ENCODE data around the gene GRB10.

GRB10 gene

DNA sequence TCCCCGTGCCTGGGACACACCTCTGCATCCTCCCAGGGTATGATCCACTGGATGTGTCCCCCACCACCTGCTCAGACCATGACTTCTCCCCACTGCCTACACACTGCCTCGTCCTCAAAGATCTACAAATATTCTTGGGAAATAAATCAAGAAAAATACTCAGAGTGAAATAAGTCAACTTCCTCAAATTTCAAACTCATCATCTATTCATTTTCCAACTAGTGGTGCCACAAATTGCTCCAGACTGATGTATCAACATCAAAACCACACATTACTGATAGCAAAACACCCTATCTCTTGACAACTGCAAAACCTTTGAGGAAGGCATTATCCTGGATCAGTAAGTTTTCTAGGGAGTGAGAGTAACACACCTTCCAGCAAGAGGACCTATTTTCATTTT lies 87.7 kb downstream of the GRB10 start:
- DNase-seq (ENCODE audit: low read depth in 2 of 2), result no peak

DNA sequence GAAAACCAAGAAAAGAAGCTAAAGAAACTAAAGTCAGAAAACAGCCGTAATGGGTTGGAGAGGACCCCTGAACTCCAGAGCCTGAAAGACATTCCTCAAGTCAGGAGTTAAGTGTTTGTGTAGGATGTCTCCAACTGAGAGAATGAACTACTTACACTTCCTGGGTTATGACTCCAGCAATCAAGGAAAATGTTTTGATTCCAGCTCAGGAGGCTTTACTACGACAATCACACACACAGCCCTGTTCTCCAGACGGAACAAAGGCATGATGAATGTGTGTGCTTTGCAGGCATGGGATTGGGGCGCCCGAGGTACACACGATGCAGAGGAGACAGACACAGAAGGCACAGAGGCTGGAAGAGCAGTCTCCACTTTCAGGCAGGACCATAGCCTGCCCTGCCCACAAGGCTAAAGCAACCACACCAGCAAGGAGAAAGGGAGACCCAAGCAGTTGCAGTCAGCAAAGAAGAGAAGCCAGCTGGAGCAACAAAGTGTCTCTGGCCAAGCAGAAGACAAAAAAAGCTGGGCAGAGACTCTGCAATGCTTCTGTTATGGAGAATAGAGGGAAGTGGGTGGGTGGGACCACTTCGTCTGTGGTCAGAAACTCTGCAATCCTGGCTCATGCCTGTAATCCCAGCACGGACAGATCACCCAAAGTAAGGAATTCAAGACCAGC lies 89.1 kb downstream of the GRB10 start:
- DNase-seq (ENCODE audit: low read depth in 2 of 2), result no peak

DNA sequence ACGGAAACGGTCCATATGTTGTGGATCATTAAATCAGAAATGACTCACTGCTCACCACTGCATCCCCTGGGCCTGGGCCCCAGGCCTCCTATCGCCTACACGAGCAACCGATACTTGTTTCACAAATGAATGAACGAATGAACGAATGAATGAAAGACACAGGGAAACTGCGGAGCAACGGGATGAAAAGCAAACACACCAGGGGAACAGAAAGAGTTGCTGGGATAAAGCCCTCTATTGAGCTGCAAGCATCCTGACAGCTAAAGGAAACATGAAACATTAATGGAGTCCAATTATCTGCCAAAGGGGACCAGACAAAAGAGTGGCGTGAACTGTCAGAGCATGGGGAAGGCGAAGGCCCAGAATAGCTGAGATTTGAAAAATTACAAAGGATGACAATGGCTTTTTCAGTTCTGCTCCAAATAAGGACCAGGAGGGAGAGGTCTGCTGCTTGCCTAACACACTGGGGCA lies 92.1 kb downstream of the GRB10 start:
- no peak for DNase-seq (ENCODE audit: low read depth in 2 of 2)

DNA sequence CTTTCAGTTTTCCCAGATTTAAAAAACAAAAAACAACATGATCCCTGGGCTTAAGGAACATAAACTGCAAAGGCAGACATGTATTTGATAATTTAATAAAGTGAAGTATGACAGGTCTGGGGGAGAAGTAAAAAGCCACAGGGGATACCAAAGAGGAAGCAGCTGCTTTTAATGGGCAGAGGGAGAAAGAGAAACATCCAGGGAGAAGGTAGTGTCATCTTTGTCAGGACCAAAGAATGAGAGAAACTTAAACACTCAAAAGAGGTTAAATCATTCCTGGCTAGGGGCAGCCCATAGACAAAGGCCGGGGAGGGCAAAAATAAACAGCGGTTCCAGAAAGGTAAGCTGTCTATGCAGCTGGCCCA lies 94.5 kb downstream of the GRB10 start:
- DNase-seq (ENCODE audit: low read depth in 2 of 2), result no peak

DNA sequence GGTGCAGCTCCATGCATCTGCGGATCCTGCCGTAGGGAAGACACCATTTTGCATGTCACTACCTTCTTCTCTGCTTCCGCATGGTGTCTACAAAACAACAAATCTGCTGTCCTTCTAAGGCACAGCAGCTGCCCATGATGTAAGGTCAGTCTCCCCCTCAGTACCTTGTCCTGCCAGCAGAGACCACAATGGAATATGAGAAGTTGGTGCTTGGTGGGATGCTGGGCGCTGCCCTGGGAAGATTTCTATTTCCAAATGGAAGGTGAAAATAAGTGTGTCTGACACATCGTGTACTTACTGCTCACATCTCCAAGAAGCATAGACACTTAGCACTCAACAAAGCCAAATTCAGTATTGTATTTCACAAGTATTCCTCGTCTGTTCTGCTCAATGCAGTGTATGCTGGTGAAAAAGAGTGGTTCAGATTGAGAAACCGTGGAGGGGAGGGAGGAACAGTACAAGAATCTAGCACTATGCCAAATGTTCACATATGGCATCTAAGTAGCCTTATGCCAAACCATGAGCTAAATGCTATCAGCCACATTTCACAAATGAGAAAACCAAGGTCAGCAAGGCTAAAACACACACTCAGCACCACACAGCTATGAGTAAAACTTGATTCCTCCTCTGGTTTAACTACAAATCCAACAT lies 95.0 kb downstream of the GRB10 start:
- no peak for DNase-seq (ENCODE audit: low read depth in 2 of 2)

DNA sequence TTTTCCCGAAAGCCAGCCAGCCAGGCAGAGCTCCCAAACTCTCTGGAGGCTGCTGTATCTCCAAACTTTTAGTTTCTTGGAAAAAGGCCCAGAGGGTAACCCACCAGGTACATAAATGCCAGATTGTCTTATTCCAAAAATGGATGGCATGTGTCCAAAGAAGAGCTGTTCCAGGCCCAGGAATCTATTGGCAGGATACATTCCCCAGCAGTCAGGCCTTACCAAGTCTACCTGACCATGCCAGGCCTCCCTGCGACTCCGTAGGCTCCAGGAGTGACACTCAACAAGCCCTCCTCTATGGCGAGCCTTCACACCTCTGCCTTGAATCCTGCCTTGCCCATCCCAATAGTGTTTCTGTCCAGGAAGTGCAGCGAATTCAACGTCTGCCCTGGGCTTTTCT lies 95.6 kb downstream of the GRB10 start:
- DNase-seq (ENCODE audit: low read depth in 2 of 2), result no peak

DNA sequence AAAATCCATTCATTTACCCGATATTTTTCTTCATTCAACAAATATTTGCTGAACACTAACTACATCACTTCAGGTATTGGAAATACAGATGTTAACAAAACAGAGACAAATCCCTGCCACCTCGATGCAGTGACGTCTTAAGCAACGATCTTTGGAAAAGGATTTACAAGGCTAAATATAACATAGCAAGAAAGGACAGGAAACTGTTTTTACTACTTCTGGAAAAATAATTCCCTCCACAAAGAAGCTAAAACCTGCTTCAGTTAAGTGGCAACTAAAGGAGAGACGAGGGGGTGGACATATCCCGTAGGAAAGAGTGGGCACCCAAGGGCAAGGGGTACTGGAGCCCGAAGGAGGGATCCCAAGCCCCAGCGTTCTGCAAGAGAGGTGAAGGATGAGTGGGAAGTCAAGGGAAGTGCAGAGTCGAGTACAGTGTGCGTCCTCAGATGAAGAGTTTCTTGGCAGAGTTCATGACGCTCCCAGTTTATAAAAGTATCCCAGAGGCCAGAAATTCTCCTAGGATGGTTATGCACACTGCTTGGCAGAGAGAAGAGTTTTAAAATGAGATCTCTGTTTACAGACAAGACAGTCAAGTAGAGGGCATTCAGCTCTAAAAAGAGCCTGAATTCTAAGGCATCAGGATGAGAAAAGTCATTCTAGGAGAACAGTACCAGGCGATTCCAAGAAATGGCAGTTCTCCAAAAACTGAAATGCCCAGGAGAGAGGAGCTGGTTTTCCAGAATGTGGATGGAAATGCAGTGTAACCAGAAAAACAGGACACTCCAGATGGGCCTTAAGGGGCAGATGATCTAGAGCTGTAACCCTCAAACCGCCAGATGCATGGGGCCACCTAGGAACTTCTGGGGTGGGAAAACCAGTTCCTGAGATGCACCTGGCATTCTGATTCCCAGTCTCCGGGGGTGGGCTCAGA lies 97.3 kb downstream of the GRB10 start:
- no peak for DNase-seq (ENCODE audit: low read depth in 2 of 2)

DNA sequence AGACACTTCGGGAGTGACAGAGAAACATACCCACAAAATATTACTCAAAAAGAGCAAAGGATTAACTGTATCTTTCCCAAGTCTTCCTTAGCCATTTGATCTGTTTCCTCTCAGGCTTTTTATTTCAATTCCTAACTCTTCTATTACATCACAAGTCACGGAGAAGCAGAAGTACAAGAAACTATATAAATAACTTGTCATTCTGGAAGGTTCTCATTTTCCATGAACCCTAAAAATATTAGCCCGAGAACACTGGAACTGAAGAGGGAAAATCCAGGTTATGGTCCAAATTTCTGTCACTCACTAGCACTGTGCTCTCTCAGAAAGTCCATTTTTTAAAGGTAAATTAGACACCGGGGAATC lies 98.0 kb downstream of the GRB10 start:
- DNase-seq (ENCODE audit: low read depth in 2 of 2), result no peak

DNA sequence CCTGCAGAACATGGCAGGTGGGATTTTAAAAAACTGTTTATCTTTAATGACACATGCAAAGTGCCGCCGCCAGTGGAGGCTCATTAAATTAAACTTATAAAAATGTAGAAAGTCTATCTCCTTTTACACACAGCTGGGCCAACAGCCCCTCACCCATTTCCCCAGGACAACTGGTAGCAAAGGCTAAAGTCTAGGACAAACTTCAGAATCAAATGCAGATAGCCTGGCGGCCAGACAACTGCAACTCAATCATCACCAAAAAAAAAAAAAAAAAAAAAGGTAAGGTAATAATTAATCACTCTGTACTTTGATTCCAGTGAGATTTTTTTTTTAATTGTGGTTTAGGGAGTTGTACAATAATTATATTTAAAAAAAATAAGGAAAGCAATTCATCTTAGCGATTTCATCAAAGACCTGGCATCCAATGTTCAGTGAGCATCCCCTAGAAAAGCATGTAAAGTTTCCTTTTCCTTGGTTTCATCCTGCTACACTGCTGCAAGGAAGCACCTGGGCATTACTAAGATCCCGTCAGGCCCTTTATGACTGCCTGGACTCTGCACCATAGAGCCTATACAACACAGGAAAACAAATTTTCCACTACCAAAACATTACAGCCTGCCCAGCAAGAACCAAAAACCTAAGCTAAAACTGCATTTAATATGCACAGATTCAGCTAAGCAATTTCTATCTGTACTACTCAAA lies 98.5 kb downstream of the GRB10 start:
- DNase-seq (ENCODE audit: low read depth in 2 of 2), result no peak

DNA sequence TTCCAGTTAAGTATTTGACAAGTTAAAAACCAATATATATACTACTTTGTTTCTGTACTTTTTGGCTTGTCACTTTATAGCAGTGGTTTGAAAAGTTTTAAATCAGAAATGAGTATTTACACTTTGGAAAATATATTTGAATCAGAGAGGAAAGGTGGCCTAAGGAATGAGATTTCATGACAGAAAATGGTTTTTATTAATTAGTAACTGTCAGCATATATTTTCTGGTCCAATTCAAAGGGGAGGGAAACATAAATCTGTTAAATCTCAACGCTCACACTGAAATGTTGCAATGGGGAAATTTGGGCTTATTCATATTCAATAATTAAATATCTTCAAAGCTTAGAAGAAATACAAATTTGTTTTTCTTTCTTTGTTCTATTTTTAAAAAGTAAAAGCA lies 100.1 kb downstream of the GRB10 start:
- DNase-seq (ENCODE audit: low read depth in 2 of 2), result no peak

DNA sequence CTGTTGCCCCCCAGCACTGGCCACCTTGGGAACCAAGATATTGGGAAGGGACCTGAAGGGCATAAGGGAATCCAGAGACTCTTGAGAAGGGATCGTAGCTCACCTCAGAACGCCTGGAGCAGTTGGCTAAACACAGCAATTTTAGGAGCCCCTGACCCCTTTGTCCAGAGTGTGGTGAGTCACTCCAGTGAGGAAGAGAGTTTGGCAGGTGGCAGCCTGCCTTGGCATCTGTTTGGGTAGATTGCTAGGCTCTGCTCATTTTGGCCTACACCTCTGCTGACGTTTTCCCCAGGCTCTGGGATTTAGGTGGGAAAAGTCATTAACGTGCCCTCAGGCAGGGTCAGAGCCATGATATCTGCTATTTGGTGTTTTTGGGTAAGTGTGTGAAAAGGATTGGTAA lies 100.6 kb downstream of the GRB10 start:
- no peak for DNase-seq (ENCODE audit: low read depth in 2 of 2)

DNA sequence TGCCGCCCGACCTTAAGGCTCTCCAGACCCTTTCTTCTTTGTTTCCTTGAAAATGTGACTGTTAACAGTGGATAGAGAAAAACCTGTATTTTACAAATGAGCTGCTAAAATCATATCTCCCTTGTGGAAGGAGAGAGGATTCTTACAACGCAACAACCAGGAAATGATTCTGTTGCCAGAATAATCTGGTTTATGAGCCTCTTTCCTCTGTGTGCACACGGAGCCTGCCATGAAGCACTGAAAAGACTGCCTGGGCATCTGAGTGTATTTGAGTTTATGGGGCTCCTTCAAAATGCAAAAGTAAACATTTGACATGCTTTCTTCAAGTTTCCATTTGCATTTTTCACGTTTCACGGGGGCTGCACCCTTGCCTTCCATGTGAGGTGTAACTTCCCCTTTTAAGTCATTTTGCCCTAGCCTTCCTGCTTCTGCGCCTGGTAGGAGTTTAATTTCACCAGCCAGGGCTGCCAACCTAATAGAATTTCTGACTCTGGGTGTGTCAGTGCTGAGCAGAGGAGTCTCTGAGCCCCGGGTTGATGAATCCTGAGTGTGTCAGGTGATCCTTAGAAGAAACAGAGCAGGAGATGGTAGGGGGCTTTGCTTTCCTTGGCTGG lies 101.2 kb downstream of the GRB10 start:
- DNase-seq (ENCODE audit: low read depth in 2 of 2), result no peak

DNA sequence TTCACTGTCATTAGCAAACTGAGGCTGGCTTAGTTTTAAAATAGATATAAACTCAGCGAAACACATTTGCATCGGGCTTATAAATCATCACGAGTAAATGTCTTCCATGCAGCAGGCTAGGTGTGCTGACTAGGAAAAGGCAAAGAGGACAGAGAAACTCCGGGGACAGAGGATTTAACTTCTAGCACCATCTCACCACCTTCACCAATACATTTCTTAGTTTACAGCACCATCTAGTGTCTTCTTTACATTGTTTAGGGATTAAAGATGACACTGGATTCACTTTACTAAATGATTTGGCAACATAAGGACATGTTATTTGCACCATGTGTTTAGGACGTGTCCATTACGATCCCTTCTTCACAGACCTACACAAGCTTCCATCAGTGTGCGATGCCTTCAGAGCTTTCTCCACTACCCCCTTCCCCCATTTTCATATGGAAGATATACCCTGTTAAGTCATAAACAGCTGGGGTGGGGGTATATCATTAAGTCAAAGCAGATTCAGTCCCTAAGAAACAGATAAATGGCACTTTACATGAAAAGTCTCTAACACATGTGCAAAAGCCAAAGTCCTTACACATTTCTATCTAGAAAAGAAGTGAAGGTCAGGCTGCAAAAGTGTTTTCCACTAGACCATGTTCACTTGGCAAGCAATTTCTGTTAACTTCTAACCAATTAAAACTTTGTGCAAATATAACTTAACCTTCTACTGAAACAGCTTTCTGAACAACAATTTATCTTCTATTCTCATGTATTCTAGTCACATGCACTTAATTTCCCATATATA lies 103.3 kb downstream of the GRB10 start:
- DNase-seq (ENCODE audit: low read depth in 2 of 2), result no peak

DNA sequence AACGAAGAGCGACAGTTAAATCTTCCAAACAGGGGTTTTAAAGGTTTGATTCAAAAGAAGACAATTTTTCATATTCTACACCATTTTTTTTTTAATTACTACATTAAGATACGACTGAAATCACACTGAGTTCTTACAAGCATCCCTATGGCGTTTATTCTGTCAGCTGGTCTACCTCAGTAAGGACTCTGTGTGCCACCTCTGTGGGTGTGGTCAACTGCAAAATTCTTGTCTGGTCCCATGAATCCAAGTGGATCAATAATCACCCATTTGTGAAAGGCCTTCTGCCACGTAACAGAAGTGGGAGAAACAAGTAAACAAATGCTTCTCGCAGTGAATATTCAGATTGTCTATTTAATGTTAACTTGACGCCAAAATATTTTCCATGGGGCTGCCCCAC lies 104.1 kb downstream of the GRB10 start:
- DNase-seq (ENCODE audit: low read depth in 2 of 2), result no peak

DNA sequence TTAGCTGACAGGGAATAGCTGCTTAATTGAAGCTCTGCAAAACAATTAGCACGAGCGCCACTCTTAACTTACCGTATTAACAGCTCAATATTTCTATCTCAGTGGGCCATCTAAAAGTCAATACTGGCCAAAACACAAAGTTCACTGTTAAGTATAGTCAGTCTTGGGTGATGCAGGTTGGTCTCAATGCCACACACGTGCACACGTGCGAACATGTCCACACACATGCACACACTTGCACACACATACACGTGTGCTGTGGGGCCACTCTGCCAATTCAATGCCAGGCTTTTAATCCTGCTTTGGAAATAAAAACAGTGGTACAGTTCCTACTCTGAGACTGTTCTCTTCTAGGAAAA lies 105.1 kb downstream of the GRB10 start:
- DNase-seq (ENCODE audit: low read depth in 2 of 2), result no peak

DNA sequence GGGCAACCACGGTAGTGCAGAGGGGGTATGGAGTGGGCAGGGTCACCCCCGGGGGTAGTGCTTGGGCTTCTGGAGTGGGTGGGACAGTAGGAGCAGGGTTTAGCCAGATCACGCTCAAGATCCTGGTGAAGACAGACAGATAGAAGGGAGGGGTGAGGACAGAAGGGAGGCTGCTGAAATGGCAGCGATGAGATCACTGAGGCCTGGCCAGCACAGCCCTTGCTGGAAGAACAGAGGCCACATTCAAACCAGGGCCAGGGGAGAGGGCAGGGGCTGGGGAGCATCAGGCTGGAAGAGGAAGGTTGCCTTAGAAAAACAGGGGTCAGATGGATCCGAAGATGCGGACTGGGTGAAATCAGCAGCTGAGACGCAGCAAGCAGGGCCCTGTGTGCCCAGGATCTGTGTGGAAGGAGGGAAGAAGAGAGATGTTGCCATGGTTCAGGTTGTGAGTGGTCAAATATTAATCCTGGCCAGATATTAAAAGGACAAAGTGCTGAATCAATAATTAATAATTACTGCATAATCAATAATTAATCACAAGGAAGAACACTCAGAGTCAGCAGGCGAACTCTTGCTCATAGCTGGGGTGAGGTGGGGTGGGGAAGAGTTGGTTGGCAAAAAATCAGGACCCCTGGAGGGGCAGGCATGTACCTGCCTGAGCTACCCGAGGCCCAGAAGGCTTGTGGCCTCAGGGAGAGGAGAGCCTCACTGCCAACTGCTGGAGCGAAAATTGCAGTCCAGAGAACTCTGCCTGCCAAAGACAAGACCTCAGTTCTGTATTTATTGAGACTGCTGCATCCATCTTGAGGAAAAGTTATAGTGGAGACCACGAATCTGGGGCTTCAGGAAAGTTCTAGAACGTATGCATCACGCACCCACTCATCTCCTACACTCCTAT lies 105.7 kb downstream of the GRB10 start:
- no peak for DNase-seq (ENCODE audit: low read depth in 2 of 2)

DNA sequence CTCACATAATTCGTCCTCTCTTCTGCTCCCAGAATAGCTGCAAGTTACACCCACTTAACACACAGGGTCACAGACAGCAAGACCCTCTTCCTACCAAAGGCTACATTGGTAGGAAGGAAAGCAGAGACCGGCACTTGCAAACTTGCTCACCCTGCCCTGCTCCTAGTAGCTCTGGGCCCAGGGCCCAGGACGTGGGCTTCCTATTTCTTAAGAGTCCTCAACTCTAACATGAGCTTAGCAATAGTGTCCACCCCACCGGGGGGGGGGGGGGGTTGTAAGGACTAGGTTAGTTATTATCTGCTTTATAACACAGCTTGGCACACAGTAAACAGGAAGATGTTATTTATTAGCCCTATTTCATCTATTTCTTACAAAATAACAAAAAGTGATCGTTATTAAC lies 106.6 kb downstream of the GRB10 start:
- no peak for DNase-seq (ENCODE audit: low read depth in 2 of 2)

DNA sequence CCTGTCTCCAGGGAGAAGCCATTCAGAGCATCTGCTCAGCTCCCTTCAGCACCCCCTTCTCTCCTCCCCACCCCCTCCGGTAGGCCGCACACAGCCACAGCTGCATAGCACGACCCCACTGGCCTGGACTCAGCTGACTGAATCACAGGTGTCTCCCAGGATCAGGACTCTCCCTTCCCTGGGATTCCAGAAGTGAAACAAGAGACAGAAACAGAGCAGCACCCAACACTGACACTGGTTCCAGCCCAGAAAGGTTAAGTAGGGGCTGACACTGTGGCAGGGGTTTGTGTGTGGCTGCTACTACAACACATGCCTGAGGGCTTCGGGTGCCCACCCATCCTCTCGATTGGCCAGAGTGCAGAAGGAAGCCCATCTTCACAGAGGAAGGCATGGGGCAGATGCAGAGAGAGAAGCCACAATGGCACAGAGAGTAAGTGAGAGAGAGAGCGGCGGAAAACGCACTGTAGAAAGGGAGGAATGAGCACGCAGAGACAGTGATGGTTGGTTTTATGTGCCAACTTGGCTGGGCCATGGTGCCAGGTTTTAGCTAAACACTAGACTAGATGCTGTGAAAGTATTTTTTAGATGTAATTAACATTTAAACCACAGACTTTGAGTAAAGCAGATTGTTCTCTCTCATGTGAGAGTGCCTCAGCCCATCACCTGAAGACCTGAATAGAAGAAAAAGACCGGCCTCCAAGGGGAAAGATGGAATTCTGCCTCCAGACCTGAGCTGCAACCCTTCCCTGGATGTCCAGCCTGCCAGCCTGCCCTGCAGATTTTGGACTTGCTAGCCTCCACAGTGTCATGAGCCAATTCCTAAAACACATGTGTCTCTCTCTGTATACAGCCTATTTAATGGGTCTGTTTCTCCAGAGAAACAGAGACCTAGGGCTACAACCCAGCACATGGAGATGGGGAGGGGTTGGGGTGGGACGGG lies 107.5 kb downstream of the GRB10 start:
- no peak for DNase-seq (ENCODE audit: low read depth in 2 of 2)

DNA sequence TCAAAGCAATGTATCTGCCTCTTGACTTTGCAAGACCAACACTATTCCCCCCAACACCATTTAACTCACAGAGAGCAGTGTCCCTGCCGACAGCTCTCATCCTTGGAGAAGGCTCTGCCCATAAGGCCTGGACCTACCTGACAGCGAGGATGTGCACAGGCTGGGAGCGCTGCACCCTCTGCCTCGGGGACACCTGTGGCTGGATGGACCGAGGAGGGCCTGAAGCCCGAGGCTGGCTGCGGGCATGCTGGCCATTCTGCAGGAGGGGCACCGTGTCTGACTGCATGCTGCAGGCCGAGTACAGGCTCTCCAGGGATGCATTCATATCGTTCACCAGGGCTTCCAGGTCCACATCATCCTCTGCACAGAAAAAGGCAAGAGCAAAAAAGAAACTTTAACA lies 108.4 kb downstream of the GRB10 start:
- no peak for DNase-seq (ENCODE audit: low read depth in 2 of 2)
